Measurements from ENCODE around the gene PYCARD.
"Not testable (repeated sequence)": the region's sequence is repeated elsewhere in the genome, so short reads cannot be mapped to it uniquely, and the experiment has no call there.

The PYCARD gene

DNA sequence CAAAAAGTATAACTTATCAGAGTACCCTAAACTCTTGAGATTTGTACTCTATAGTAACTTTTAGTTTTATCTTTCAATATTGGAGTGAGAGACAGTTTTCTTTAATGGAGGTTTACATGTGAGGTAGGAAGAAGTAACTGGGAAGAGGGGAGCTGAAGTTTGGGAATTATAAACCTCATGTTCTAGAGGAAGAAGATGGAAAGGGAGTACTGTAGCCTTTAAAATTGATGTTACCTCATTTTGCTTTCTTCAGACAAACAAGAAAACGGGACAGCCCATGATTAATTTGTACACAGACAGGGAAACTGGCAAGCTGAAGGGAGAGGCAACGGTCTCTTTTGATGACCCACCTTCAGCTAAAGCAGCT, 13.2 kb downstream of the PYCARD start:
- DNase-seq = no peak

DNA sequence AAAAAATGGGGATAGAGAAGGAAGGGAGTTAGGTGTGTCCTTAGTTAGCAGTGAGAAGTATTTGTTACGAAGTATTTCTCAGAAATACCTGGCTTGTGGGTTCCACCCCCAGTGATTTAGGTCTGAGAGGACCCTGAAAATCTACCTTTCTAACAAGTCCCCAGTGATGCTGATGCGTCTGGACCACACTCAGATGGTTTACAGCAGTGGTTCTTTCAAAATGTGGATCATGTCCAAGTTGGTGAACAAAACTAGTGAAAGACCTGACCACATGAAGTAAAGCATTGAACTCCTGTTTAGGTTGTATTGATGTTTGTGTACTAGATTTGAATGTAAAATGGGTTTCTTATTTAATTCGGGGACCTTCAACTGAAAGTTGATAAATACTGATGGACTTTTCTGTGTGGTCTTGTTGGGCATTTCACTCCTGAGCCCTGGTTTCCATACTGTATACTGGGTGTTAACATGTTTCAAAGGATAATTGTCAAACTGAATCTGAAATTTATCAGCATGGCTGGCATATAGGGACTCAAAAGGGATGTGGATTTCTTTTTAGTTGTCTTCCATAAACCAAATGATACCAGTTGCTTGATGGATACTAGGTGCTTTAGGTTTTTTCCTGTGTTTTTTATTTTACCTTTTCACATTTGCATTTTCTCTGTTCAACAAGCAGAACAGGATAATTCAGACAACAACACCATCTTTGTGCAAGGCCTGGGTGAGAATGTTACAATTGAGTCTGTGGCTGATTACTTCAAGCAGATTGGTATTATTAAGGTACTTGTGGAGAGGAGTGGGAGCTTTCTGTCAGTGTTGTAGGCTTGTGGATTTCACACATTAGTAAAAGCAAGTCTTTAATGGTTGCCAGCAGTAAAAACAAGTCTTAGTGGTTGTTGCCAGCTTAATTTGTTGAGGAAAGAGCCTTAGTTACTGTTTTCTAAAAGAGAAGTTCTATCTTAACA, 13.8 kb downstream of the PYCARD start:
- no peak for DNase-seq

DNA sequence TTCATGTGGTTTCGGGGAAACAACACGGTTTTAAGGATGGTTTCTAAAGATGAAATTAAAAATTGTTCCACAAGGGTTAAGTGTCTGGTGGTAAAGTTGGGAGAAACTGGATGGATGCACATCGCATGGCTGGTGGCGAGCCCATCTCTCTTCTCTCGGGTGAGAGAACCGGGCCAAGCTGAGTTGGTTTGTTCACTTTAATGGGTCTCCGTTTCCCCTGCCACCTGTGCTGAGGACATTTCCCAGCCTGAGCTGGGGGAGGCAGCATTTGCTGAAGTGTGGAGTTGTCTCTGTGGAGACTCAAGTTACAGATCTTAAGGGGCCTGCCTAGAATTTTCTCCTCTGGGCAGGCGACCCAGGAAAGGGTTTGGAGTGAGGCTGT, 14.8 kb downstream of the PYCARD start:
- DNase-seq = no peak

DNA sequence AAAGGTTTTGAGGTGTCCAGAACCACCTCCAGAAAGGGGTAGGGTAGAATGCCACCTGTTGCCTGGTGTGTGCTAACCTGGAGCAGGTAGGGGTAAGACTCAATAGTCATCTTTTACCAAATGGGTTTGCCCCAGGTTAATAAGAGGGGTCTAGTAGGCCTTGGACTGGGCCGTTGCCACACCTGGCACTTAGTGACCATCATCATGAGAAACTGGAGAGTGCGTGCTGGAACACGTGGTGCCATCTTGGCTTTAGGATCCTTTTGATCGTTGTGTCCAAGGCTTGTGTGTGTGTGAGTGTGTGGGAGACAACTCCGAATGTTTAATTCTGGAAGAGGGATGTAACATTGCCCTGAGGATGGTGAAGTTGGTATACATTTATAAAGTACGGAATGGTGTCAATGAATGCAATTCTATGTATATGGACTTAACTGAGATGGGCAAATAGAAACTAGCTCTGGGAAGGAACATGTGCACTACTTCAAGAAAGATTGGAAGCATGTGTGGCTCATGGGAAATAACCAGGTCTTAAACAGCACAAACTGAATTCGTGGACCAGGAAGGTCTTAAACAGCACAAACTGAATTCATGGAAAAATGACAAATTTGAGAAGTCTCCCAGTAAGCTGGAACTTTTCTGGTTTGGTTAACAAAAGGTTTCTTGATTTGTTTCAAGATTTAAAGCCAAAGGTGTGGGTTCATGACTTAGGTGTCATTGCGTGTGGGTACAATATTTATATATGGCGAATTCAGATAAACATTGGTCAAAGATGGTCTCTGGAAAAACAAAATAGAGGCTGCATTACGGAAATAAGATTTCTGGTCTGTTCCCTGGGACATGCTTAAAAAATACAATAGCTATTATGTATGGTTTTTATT, 15.4 kb downstream of the PYCARD start:
- DNase-seq = no peak

DNA sequence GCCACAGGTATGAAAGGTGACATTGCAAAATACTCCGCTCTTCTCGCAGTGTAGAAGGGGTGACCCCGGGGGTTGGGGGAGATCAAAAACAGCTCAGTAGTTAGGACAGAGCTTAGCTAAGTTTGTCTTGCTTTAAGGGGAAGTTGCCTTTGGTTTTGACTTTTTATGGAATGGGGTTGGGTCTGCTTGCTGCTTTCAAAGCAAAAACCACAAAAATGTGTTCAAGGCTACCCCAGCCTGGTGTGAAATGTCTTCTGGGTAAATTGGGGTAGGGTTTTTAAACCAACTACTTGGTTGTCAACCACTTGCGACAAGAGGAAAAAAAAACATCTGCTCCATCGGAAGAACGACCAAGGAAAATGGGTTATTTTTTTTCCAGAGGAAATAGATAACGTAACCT, 16.4 kb downstream of the PYCARD start:
- no peak for DNase-seq

DNA sequence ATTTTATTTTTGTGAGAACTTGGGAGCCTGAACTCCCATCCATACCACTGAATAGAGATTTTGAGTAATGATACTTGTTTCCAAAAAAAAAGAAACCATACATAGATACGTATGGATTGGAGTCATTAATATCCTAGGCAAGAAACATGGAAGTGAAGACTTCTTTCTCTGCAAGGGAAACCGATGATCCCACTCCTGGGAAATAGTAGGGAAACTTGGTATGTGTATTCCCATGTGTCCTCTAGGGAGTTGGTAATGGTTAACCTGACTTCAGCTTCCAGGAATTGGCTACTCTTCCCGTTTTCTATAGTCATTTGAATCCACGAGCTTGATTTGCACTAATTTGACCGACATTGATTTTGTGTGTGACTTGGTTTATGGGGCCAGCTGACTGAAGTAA, 17.2 kb downstream of the PYCARD start:
- no peak for DNase-seq

DNA sequence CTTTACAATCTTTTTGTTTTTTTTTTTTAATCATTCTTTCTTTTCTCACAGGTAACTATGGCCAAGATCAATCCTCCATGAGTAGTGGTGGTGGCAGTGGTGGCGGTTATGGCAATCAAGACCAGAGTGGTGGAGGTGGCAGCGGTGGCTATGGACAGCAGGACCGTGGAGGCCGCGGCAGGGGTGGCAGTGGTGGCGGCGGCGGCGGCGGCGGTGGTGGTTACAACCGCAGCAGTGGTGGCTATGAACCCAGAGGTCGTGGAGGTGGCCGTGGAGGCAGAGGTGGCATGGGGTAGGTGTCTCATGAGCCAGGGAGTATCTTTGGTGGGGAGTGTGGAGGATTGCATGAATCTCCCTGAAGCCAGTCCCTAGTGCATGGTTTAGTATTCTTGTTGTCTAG, 17.7 kb downstream of the PYCARD start:
- DNase-seq = no peak

DNA sequence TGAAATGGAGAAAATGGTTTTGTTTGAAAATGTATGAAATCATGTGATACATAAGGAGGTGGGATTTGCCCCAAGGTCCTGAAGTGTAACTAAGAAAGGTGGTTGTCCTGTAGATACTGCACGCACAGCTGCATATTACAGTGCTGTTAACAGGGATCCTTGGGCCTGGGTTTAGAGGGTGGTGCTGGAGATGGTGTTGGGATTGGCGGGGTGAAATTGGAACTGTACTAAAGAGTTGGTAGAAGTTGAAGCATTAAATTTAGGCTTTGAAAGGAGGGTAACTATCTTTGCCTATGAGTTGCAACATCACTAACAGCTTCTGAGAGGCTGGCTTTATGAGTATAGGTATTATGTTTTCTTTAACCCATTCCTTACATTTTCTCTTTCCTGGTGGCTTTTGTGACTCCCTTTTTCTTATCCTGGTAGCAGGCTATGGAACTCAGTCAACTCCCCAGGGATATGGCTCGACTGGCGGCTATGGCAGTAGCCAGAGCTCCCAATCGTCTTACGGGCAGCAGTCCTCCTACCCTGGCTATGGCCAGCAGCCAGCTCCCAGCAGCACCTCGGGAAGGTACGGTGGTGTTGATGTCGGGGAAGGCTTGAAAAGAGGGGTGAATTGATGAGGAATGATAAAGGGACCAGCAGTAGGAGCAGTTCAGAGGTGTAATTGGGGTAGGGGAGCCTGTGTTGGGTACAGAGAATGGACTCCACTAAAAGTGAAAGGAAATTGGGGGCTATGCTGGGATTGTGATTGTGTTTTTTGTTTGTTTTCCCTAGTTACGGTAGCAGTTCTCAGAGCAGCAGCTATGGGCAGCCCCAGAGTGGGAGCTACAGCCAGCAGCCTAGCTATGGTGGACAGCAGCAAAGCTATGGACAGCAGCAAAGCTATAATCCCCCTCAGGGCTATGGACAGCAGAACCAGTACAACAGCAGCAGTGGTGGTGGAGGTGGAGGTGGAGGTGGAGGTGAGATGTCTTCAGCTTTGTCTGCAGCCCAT, 18.8 kb downstream of the PYCARD start:
- no peak for DNase-seq

DNA sequence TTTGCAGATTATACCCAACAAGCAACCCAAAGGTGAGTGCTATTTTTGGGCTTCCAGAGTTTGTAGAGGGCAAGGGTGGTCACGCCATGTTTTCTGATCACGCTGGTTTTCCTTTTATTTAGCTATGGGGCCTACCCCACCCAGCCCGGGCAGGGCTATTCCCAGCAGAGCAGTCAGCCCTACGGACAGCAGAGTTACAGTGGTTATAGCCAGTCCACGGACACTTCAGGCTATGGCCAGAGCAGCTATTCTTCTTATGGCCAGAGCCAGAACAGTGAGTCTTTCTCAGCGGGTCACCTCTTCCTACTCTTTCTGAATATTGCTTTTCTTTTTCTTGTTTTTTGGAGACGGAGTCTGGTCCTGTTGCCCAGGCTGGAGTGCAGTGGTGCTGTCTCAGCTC, 20.2 kb downstream of the PYCARD start:
- no peak for DNase-seq

DNA sequence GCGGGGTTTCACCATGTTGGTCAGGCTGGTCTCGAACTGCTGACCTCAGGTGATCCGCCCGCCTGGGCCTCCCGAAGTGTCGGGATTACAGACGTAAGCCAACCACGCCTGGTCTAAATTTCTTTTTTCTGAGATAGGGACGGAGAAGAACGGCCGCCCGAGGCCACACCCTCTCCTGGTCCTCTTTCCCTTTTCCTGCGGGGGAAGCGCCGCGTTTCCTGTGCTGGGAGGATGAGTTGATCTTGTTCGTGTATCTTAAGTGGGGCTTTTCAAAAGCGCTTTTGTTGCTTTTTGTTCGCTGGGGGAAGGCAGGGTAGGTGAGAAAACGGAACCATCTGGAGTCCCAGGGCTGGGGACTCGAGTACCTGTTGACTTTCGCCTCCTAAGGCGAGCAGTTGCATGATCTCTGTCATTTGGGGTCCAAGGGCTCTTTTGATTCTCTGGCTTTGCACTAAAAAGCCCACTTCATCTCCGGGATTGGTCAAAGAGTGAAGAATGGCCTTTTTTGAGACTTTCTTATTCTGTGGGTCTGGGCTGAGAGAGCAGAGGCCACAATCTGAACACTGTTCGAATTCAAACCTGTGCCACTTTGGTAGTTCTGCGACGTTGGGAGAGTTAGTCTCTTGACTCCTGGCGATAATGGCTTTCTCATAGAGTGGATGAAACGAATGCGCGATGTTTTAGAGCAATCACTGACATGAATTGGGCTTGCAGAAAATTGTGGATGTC, 21.3 kb downstream of the PYCARD start:
- no peak for DNase-seq

DNA sequence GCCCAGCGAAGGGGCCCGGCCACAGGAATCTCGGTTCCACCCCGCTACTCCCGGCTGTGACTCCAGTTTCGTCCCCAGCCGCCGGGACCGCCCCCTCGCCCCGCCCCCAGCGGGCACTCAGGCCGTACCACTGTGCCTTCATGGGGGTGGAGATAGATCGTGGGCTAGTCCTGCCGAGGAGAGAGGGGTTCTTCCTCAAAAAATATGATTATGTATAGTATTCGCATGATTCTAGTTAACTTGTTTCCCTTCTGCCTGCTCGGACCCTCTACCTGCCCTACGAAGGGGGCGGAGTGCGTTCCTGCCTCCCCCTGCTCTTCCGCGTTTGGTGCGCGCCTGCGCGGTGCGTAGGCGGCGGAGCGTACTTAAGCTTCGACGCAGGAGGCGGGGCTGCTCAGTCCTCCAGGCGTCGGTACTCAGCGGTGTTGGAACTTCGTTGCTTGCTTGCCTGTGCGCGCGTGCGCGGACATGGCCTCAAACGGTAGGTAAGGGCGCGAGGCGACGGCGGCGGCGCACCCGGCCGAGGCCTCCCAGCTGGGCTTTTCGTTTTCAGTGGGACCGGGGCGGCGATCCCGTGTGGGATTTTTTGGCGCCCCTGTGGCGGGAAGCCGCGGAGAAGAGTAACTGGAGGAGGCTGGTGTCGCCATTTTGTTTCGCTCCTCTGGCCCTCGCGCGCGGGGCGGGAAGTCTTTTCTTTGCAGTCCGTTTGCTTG, 22.7 kb downstream of the PYCARD start, which contains the start of gene FUS:
TSS of gene FUS (plus strand) at position 393 of the 713 bp plus-strand sequence. CDS start at position 469, 76 bp downstream.
- DNase-seq = peak; percentile 69

DNA sequence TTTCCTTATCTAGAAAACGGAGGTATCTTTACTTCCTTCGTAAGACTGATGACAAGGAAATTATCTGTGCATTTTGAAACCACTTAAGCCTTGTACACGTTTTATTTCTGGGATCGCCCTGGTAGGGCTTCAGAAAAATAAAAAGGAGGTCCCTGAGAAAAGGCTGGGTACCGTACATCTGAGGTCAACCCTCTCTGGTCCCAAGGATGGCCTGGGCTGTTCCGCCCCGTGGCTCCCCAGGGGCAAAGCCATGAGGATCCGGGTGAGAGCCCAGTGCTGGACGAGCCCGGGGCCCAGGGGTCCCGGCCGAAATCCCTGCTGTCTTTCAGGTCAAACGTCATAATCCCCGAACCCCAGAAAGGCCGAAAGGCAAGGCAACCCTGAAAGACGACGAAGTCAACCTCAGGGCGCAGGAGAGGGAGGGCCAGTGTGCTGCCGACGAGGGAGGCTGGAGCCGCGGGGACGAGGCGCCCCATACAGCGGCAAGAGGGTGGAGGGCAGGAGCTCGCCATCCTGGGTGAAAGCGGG, 23.3 kb downstream of the PYCARD start:
- no peak for DNase-seq

DNA sequence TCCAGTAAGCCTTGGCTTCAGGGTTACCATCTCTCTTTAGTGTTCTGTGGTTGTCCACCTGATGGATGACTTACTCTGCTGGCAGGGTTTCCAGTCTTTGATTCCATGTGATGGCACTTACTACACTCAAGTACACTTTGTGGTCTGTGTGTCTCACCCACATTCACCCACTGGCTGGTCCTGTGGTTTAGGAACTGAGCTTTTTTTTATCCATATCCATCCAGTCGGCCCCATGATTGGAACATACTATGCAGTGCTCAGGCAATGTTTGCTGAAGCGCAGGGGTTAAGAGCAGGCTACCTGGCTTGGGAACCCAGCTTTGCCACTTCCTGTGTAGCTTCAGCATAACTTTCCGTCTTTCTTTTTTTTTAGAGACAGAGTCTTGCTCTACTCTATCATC, 25.4 kb downstream of the PYCARD start:
- DNase-seq = no peak

DNA sequence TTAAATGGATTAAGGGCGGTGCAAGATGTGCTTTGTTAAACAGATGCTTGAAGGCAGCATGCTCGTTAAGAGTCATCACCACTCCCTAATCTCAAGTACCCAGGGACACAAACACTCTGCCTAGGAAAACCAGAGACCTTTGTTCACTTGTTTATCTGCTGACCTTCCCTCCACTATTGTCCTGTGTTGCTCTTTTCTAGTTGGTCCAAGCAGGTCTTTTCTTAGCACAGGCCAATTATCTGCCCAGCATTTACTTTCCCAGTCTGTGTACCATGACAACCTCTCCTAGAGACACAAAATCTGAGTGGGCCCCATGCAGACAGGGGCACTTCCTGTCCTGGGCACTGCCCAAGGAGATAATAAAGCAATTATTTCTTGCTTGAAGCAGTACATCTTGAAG, 32.5 kb downstream of the PYCARD start:
- not testable (repeated sequence) for DNase-seq

DNA sequence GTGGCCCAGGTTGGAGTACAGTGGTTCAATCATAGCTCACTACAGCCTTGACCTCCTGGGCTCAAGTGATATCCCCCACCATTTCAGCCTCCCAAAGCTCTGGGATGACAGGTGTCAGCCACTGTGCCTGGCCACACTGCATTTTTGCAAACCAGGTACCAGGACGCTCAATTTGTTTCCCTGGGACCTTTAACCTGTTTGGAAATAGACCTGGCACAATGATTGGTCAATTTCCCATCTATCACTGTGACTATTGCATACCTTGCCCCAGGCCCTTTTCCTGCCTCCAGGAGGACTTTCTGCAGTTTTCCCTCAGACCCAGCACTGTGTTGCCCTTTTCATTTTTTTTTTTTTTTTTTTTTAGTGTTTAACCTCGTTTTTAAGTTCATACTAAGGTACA, 33.7 kb downstream of the PYCARD start:
- no peak for DNase-seq

DNA sequence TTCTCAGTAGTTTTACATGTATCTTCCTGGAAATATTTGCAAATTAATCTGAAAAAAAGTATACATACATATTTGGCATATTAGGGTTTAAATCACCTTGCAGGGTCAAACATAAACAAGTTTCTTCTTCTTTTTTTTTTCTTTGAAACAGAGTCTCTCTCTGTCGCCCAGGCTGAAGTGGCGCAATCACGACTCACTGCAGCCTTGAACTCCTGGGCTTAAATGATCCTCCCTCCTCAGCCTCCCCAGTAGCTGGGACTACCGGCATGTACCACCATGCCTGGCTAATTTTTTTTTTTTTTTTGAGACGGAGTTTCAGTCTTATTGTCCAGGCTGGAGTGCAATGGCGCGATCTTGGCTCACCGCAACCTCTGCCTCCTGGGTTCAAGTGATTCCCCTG, 35.2 kb downstream of the PYCARD start:
- no peak for DNase-seq

DNA sequence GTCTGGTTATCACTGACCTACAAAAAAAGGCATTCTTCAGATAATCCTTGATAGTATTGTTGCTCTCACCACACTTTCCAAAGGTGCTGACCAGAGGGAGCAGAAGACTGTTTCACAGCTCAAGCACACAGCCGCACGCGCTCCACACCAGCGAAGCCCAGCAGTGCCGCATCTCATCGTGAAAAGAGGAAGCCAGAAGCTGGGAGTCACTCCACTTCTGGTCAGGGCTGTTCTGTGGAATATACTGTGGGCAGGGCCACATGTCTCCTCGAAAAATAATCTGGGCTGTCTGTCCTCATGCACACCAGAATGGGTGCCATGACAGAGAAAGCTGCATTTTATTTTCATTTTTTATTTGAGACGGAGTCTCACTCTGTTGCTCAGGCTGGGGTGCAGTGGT, 45.4 kb downstream of the PYCARD start:
- DNase-seq = no peak
